Measurements from ENCODE around the gene SKP2.

Gene SKP2

DNA sequence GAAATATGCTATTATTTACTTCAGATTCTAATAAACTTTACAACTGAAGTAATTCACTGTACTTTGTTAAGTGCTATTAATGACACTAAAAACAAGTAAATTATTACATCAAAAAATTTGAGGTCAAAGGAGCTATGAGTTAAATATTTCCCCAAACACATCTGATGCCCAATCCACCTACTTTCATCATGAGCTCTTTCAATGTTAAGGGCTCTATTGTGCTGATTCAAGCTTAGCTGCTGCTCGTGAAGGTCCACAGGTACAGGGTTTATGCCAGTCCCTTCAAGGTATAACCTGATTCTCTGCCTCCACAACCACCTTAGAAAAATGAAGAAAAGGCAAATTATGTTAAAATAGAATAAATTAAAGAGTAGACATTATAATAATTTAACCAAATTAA, 65.7 kb downstream of the SKP2 start:
- TF ChIP-seq POLR2A (IDR thresholded peaks at IDR 0.05; ENCODE audit: extremely low read depth, insufficient read length): no peak
- TF ChIP-seq, protein P1, sequence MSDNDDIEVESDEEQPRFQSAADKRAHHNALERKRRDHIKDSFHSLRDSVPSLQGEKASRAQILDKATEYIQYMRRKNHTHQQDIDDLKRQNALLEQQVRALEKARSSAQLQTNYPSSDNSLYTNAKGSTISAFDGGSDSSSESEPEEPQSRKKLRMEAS (IDR thresholded peaks at IDR 0.05; ENCODE audit: low read depth, low read length): no peak
- TF ChIP-seq, protein P2, sequence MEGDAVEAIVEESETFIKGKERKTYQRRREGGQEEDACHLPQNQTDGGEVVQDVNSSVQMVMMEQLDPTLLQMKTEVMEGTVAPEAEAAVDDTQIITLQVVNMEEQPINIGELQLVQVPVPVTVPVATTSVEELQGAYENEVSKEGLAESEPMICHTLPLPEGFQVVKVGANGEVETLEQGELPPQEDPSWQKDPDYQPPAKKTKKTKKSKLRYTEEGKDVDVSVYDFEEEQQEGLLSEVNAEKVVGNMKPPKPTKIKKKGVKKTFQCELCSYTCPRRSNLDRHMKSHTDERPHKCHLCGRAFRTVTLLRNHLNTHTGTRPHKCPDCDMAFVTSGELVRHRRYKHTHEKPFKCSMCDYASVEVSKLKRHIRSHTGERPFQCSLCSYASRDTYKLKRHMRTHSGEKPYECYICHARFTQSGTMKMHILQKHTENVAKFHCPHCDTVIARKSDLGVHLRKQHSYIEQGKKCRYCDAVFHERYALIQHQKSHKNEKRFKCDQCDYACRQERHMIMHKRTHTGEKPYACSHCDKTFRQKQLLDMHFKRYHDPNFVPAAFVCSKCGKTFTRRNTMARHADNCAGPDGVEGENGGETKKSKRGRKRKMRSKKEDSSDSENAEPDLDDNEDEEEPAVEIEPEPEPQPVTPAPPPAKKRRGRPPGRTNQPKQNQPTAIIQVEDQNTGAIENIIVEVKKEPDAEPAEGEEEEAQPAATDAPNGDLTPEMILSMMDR (IDR thresholded peaks at IDR 0.05; ENCODE audit: low read depth, low read length): no peak
- TF ChIP-seq MYC (IDR thresholded peaks at IDR 0.05; ENCODE audit: low read depth, low read length): no peak
- no peak overlapping the region for H3K4me3 ChIP-seq (ENCODE audit: low read depth, low read length)
- no peak for DNase-seq (ENCODE audit: low read depth)

DNA sequence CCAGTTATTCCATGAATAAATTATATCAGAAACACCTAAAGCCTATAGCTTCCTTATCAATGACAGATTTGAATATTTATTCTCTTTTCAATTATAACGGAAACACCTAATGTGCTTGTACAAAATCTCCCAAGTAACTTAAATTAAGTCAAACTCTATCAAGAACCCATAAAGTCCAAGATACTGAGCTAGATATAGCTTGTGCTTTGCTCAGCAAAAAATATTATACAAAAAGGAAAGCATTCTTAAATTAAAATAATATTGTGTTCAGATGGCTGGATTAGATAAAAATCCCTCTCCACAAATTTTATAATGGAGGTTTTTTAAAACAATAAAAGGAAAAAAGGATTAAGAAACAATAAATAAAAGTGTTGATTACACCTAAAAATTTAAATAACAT, 66.1 kb downstream of the SKP2 start:
- DNase-seq (ENCODE audit: low read depth): no peak
- TF ChIP-seq, protein P2 (IDR thresholded peaks at IDR 0.05; ENCODE audit: low read depth, low read length): no peak
- TF ChIP-seq POLR2A (IDR thresholded peaks at IDR 0.05; ENCODE audit: extremely low read depth, insufficient read length): no peak
- TF ChIP-seq, protein P1 (IDR thresholded peaks at IDR 0.05; ENCODE audit: low read depth, low read length): no peak
- TF ChIP-seq MYC (IDR thresholded peaks at IDR 0.05; ENCODE audit: low read depth, low read length): no peak
- H3K4me3 ChIP-seq (ENCODE audit: low read depth, low read length): no peak overlapping the region

DNA sequence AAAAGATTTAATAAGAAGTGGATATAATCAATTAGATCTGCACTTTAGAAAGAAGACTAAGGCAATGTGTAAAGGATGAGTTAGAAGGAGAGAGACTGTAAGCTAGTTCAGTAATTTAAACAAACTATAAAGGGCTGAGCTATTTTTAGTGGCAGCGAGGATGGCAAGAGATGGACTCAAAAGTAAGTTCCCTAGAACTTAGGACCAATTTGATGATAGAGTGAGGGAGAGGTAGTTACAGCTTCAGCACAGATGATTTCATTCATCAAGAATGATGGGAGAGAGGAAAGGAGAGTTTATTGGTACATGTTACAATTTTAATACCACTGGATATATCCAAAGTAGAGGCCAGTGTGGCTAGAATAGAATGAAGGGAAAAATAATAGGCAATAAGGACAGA, 70.7 kb downstream of the SKP2 start:
- TF ChIP-seq, protein P1 (IDR thresholded peaks at IDR 0.05; ENCODE audit: low read depth, low read length): no peak
- no peak overlapping the region for H3K4me3 ChIP-seq (ENCODE audit: low read depth, low read length)
- DNase-seq (ENCODE audit: low read depth): no peak

DNA sequence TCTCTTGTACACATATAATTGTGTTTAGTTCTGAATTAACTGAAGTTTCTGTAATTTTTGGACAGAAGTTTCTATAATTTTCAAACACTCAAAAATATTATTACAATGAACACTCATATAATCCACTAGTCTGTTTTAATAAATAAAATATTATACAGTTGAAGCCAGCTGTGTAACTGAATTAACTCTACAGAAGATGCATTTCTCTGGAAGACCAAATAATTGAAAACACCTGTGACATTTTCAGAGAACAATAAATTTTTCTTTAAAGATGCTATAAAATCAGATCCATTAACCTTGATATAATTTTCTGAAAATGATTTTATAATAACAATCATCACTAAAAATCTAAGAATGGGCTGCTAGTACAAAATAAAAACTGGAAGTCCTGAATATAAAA, 75.1 kb downstream of the SKP2 start:
- DNase-seq (ENCODE audit: low read depth): no peak
- H3K4me3 ChIP-seq (ENCODE audit: low read depth, low read length): no peak overlapping the region
- no peak for TF ChIP-seq POLR2A (IDR thresholded peaks at IDR 0.05; ENCODE audit: extremely low read depth, insufficient read length)
- TF ChIP-seq, protein P2 (IDR thresholded peaks at IDR 0.05; ENCODE audit: low read depth, low read length): no peak
- TF ChIP-seq, protein P1 (IDR thresholded peaks at IDR 0.05; ENCODE audit: low read depth, low read length): no peak
- TF ChIP-seq MYC (IDR thresholded peaks at IDR 0.05; ENCODE audit: low read depth, low read length): no peak

DNA sequence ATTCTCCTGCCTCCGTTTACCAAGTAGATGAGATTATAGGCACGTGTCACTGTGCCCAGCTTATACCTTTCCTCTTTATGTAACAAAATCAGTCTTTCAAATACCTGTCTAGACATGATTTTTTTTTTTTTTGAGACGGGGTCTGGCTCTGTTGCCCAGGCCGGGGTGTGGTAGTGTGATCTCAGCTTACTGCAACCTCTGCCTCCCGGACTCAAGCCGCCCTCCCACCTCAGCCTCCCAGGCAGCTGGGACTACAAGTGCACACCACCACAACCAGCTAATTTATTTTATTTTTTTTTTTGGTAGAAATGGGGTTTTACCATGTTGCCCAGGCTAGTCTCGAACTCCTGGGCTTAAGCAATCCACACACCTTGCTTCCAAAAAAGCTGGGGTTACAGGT, 76.6 kb downstream of the SKP2 start:
- DNase-seq (ENCODE audit: low read depth): no peak
- H3K4me3 ChIP-seq (ENCODE audit: low read depth, low read length): no peak overlapping the region
- TF ChIP-seq POLR2A (IDR thresholded peaks at IDR 0.05; ENCODE audit: extremely low read depth, insufficient read length): no peak
- TF ChIP-seq, protein P2 (IDR thresholded peaks at IDR 0.05; ENCODE audit: low read depth, low read length): no peak
- no peak for TF ChIP-seq MYC (IDR thresholded peaks at IDR 0.05; ENCODE audit: low read depth, low read length)
- TF ChIP-seq, protein P1 (IDR thresholded peaks at IDR 0.05; ENCODE audit: low read depth, low read length): no peak

DNA sequence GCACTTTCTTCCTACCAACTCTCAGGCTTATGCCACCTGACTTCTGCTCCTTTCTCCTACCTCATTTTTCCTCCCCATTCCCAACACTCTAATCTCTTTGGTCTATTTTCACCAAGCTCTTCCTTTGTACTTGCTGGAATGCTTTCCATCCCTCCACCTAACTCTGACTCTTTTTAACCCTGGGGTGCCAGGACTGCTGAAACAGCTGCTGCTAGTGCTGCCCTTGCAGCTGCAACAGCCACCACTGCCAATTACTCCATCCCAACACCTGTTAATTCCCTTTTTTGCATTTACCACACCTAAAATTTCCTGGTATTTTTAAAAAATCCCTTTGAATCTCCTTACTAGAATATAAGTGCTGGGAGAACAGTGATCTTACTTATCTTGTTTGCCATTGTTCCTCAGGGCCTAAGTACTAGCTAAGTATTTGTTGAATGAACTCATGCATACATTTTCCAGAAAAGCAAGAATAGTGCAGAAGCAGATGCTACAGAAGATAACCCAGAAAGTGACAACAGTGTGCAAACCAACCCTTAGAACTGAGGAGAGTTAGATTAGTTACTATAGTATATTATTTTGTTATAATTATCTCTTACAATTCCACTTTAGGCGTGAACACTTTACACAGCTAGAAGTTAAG, 78.4 kb downstream of the SKP2 start:
- no peak for DNase-seq (ENCODE audit: low read depth)
- H3K4me3 ChIP-seq (ENCODE audit: low read depth, low read length): no peak overlapping the region
- TF ChIP-seq, protein P1 (IDR thresholded peaks at IDR 0.05; ENCODE audit: low read depth, low read length): no peak
- TF ChIP-seq, protein P2 (IDR thresholded peaks at IDR 0.05; ENCODE audit: low read depth, low read length): no peak
- TF ChIP-seq MYC (IDR thresholded peaks at IDR 0.05; ENCODE audit: low read depth, low read length): no peak
- no peak for TF ChIP-seq POLR2A (IDR thresholded peaks at IDR 0.05; ENCODE audit: extremely low read depth, insufficient read length)
